PC-9 (cell line): ENCODE measurements around the gene BMP2K.

Experiments used
- CTCF ChIP-seq: fragments of 200-600 bp; sonication (generic); conservative IDR thresholded peaks from 2 replicates; pipeline ENCODE4 v1.6.1; 2017; ENCODE audit warnings: mixed run types, antibody characterized with exemption, mild to moderate bottlenecking, moderate library complexity
- EZH2 ChIP-seq: fragments of 200-600 bp; sonication (generic); IDR thresholded peaks from 2 replicates; pipeline ENCODE4 v1.8.0; 2017; ENCODE audit warnings: antibody characterized with exemption, low read depth

- no peak for TF ChIP-seq EZH2
- no peak for TF ChIP-seq CTCF
These were observed 161.7 kb downstream of the BMP2K start for GRCh38 chr4:78937837-78938236.
